Gastrocnemius medialis (tissue), 4 donors: ENCODE measurements around the gene PAK6. TPM values are rescaled to one million over a fixed set of nuclear protein-coding genes. Genes with fewer than 3 reads are reported as not detected.
A peak's percentile ranks its signal among the peaks of the same experiment; 100 is the strongest.

ENCODE experiments used
- ATAC-seq, 2 donors: fragments of 150-250 bp; one replicate each; pipeline ENCODE4 v1.9.1; 2016
- DNase-seq, 2 donors: peaks; one replicate each; pipeline ENCODE4 v3.0.0-alpha.2; 2019
- H3K27ac ChIP-seq, 4 donors: fragments of 200-600 bp; sonication (generic); 1 replicate in 1 of 4; 2 replicates in 3 of 4; pipeline ENCODE4 v1.5.1; 2016 to 2018; ENCODE audit warnings: mild to moderate bottlenecking in 2 of 4, moderate library complexity in 1 of 4
- H3K27me3 ChIP-seq, 3 donors: fragments of 200-600 bp; sonication (generic) in 2 of 3; 1 replicate in 1 of 3; 2 replicates in 2 of 3; pipeline versions ENCODE4 v1.5.1 to v1.6.0; 2016 to 2019; ENCODE audit warnings: mild to moderate bottlenecking in 1 of 3, moderate library complexity in 1 of 3
- H3K36me3 ChIP-seq, 2 donors: fragments of 200-600 bp; sonication (generic) in 1 of 2; one replicate each; pipeline ENCODE4 v1.5.1; 2017 to 2018
- H3K4me1 ChIP-seq, 2 donors: fragments of 200-600 bp; sonication (generic) in 1 of 2; one replicate each; pipeline ENCODE4 v1.5.1; 2016 to 2017; ENCODE audit warnings: mild to moderate bottlenecking in 2 of 2
- H3K4me3 ChIP-seq, 4 donors: fragments of 200-600 bp; sonication (generic) in 3 of 4; 1 replicate in 1 of 4; 2 replicates in 3 of 4; pipeline ENCODE4 v1.5.1; 2016 to 2019; ENCODE audit warnings: mild to moderate bottlenecking in 2 of 4
- H3K9me3 ChIP-seq, 3 donors: fragments of 200-600 bp; sonication (generic) in 2 of 3; 1 replicate in 1 of 3; 2 replicates in 2 of 3; pipeline ENCODE4 v1.5.1; 2016 to 2019
- CTCF ChIP-seq, 5 experiments: fragments of 450-650 bp in 3 of 5; fragments of 200-600 bp in 2 of 5; sonication (generic) in 2 of 5; IDR thresholded peaks in 4 of 5; conservative IDR thresholded peaks in 1 of 5; 1 replicate in 4 of 5; 2 replicates in 1 of 5; pipeline ENCODE4 v1.5.1; 2016 to 2019; ENCODE audit warnings: antibody characterized with exemption in 5 of 5, mild to moderate bottlenecking in 3 of 5, moderate library complexity in 3 of 5
- POLR2A ChIP-seq, 2 donors: fragments of 450-650 bp; IDR thresholded peaks; one replicate each; pipeline ENCODE4 v1.6.1; 2017; ENCODE audit warnings: antibody characterized with exemption in 2 of 2, mild to moderate bottlenecking in 2 of 2, moderate library complexity in 2 of 2
- in situ Hi-C, 4 donors: fragments of 200-750 bp; cut with MboI; loops; one replicate each; pipeline versions ENCODE4 v1.15.0 to v1.8.0; 2017; ENCODE audit warnings: low sequenced_read_pairs in 4 of 4
- intact Hi-C: fragments of 100-400 bp; cut with DNase I; formaldehyde crosslinking; loops from one replicate; pipeline ENCODE4 v1.15.1; 2023; ENCODE audit warnings: low total_unique reads
- total RNA-seq, 4 donors: library from RNA; depleted of rRNA; stranded (reverse); fragments of >200 nt; gene quantifications; one replicate each; pipeline versions ENCODE4 v1.1.0 to v1.2.3, GENCODE V29; 2016

PAK6 gene
- total RNA-seq, 4 donors from 2014 or later, result 1.4 to 2.2 (median 1.5) TPM; not detected in 1

- no peak for ATAC-seq
- Histone ChIP-seq H3K36me3 (no peaks in the 10 kb centered on the region), H3K4me1 (peaks cover 6 to 7% of the 10 kb centered on the region in 2 donors), H3K4me3 (peak overlapping the region in 2 of 4 donors; percentile 53 to 56), H3K9me3 (no peaks in the 10 kb centered on the region), H3K27ac (no peak overlapping the region), H3K27me3 (no peaks in the 10 kb centered on the region)
- in situ Hi-C loops, result no loop called here
- TF ChIP-seq CTCF (IDR thresholded peaks at IDR 0.05 in 4 of 5, conservative IDR thresholded peaks at IDR 0.05 in 1 of 5), result no peak
- no peak for DNase-seq
- intact Hi-C loops, result no loop called here
These were observed 13.2 kb downstream of the PAK6 start for GRCh38 chr15:40252141-40252437.

DNA sequence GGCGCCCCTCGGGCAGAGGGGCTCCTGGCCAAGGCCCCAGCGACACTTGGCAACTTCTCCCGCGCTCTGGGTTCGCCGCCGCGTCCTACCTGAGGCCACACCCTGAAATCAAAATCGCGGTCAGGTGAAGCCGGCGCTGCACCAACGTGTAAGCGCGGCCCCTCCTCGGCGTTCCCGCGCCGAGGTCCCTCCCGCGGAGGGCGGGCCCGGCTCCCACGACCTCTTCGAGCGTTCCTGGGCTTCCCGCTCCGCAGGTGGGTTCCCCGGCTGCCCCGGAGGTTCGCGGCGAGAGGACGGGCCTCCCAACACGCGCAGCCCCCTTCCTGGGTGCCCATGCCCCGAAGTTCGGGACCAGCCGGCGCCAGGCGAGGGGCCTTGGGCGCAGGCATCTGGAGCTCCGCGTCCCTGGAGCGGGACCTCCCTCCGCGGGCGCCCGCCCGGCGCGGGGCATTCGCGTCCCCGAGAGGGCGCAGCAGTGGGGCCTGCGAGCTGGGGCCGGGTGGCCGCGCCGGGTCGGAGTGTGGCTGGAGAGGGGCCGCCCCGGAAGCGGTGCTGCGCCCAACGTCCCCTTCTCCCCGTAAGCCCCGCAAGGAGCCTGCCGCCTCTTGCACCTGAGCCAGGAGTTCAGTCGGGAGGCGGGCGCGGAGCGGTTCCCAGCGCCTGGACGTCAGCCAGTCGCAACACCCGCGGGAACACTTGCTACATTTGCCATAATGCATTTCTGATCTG, 13.7 kb downstream of the PAK6 start:
- TF ChIP-seq CTCF (IDR thresholded peaks at IDR 0.05 in 4 of 5, conservative IDR thresholded peaks at IDR 0.05 in 1 of 5), result no peak
- no peak for TF ChIP-seq POLR2A (IDR thresholded peaks at IDR 0.05)
- H3K27ac ChIP-seq, result no peak overlapping the region
- in situ Hi-C loops, result no loop called here
- H3K4me3 ChIP-seq, result peak overlapping the region; percentile 50 to 67 (median 54)
- H3K9me3 ChIP-seq, result no peaks in the 10 kb centered on the region
- ATAC-seq (peak; percentile 40 to 64), DNase-seq (no peak)
- H3K4me1 ChIP-seq, result peaks cover 6 to 7% of the 10 kb centered on the region in 2 donors
- no peaks in the 10 kb centered on the region for H3K27me3 ChIP-seq
- no peaks in the 10 kb centered on the region for H3K36me3 ChIP-seq
- intact Hi-C loops, result no loop called here

GRCh38 chr15:40253167-40253790, 14.4 kb downstream of the PAK6 start:
- DNase-seq, result no peak
- Histone ChIP-seq H3K4me1 (peaks cover 6 to 7% of the 10 kb centered on the region in 2 donors), H3K27ac (no peak overlapping the region), H3K27me3 (no peaks in the 10 kb centered on the region), H3K36me3 (no peaks in the 10 kb centered on the region), H3K9me3 (no peaks in the 10 kb centered on the region), H3K4me3 (peak overlapping the region; percentile 50 to 67 (median 54))
- intact Hi-C loops, result no loop called here
- in situ Hi-C loops, result no loop called here
- TF ChIP-seq CTCF (IDR thresholded peaks at IDR 0.05 in 4 of 5, conservative IDR thresholded peaks at IDR 0.05 in 1 of 5) (no peak), POLR2A (IDR thresholded peaks at IDR 0.05) (no peak)
- ATAC-seq, result no peak

DNA sequence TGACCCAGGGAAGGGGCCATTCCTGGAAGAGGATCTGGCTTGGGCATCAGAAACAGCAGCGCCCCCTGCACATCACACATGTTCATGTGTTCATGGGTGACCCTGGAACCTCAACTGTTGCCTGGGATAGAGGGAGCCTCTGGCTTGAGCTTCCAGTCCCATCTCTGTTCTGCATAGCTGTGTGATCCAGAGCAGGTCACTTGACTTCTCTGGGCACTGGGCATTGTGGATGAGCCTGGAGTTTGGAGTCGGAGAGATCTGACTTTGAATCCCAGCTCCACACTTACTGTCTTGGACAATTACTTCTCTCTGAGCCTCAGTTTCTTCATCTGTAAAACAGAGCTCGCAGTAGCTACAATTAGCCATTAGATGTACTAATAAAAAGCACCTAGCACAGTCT, 15.6 kb downstream of the PAK6 start:
- ATAC-seq, result no peak
- in situ Hi-C loops (no loop called here), intact Hi-C loops (no loop called here)
- Histone ChIP-seq H3K9me3 (no peaks in the 10 kb centered on the region), H3K4me3 (no peak overlapping the region), H3K27me3 (no peaks in the 10 kb centered on the region), H3K36me3 (no peaks in the 10 kb centered on the region), H3K27ac (no peak overlapping the region), H3K4me1 (peaks cover 6 to 7% of the 10 kb centered on the region in 2 donors)
- DNase-seq, result no peak
- TF ChIP-seq POLR2A (IDR thresholded peaks at IDR 0.05) (no peak), CTCF (IDR thresholded peaks at IDR 0.05 in 4 of 5, conservative IDR thresholded peaks at IDR 0.05 in 1 of 5) (no peak)
